ENCODE results near the gene TBX18. TPM values are rescaled to one million over a fixed set of nuclear protein-coding genes. Genes with fewer than 3 reads are reported as not detected.

Gene TBX18
- total RNA-seq, 1 experiment from 2014 or later, result 0.15 TPM

DNA sequence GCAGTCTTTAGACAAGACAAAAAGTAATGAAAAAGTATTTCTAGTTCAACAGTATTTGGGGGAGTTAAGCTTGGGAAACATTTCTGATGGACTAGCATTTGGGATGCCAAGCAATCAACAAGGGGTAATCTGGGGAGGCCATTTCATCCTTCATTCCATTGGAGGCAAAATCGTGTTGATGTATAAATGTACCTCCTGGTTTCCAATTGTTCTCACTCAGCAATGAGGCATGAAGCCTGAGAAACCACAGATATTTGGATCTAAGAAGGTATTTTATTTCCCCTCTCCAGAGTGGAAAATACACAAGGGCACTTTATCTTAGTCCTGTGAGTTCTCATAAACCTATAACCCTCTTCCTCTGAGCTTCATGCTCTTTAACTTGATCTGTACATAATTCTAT, 68.2 kb downstream of the TBX18 start (continued):
- TF ChIP-seq AFF4 (CRISPR knock-in tag; IDR thresholded peaks at IDR 0.05; ENCODE audit: borderline replicate concordance), result no peak
- TF ChIP-seq HMGXB4 (CRISPR knock-in tag; IDR thresholded peaks at IDR 0.05), result no peak
- TF ChIP-seq NFE2L1 (CRISPR knock-in tag; IDR thresholded peaks at IDR 0.05), result no peak
- no peak for TF ChIP-seq ZNF121 (CRISPR knock-in tag; IDR thresholded peaks at IDR 0.05)

GRCh38 chr6:84691978-84692623, 72.3 kb downstream of the TBX18 start:
- Mint-ChIP-seq H3K27ac (no peak overlapping the region), H3K36me3 (no peaks in the 10 kb centered on the region), H3K4me1 (peaks cover 6% of the 10 kb centered on the region; the same call in 1 of the 2 replicates), H3K4me3 (no peak overlapping the region), H3K27me3 (ENCODE audit: low read depth) (no peaks in the 10 kb centered on the region), H3K9me3 (no peaks in the 10 kb centered on the region)
- ChIA-PET POLR2A (no interaction called here), CTCF (no interaction called here)
- 0 out of 2 replicates have a peak, but pooled peaks have one; percentile 27 for TF ChIP-seq ZNF423 (CRISPR knock-in tag; IDR thresholded peaks at IDR 0.05)
- TF ChIP-seq SMAD3 (CRISPR knock-in tag; IDR thresholded peaks at IDR 0.05; ENCODE audit: borderline replicate concordance), result no peak
- ATAC-seq (peak; percentile 67), DNase-seq (ENCODE audit: low spot score) (no peak)

GRCh38 chr6:84688141-84688873, 76.1 kb downstream of the TBX18 start:
- H3K36me3 Mint-ChIP-seq, result no peaks in the 10 kb centered on the region
- H3K27me3 Mint-ChIP-seq (ENCODE audit: low read depth), result no peaks in the 10 kb centered on the region
- POLR2A ChIA-PET, result no interaction called here
- H3K9me3 Mint-ChIP-seq, result no peaks in the 10 kb centered on the region
- peaks cover 6% of the 10 kb centered on the region; the same call in 1 of the 2 replicates for H3K4me1 Mint-ChIP-seq
- ATAC-seq (no peak), DNase-seq (ENCODE audit: low spot score) (no peak)
- TF ChIP-seq TP53 (CRISPR knock-in tag; IDR thresholded peaks at IDR 0.05) (no peak), ATF1 (CRISPR knock-in tag; IDR thresholded peaks at IDR 0.05) (no peak), E2F1 (CRISPR knock-in tag; IDR thresholded peaks at IDR 0.05) (no peak), RORB (CRISPR knock-in tag; IDR thresholded peaks at IDR 0.05) (no peak), SMAD3 (CRISPR knock-in tag; IDR thresholded peaks at IDR 0.05; ENCODE audit: borderline replicate concordance) (no peak), NR2C2 (CRISPR knock-in tag; IDR thresholded peaks at IDR 0.05) (no peak), FOXK1 (CRISPR knock-in tag; IDR thresholded peaks at IDR 0.05) (no peak), ZNF512 (CRISPR knock-in tag; IDR thresholded peaks at IDR 0.05; ENCODE audit: borderline replicate concordance) (no peak)
- TF ChIP-seq, protein P1, sequence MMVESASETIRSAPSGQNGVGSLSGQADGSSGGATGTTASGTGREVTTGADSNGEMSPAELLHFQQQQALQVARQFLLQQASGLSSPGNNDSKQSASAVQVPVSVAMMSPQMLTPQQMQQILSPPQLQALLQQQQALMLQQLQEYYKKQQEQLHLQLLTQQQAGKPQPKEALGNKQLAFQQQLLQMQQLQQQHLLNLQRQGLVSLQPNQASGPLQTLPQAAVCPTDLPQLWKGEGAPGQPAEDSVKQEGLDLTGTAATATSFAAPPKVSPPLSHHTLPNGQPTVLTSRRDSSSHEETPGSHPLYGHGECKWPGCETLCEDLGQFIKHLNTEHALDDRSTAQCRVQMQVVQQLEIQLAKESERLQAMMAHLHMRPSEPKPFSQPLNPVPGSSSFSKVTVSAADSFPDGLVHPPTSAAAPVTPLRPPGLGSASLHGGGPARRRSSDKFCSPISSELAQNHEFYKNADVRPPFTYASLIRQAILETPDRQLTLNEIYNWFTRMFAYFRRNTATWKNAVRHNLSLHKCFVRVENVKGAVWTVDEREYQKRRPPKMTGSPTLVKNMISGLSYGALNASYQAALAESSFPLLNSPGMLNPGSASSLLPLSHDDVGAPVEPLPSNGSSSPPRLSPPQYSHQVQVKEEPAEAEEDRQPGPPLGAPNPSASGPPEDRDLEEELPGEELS (CRISPR knock-in tag; IDR thresholded peaks at IDR 0.05), result no peak
- H3K4me3 Mint-ChIP-seq, result no peak overlapping the region
- H3K27ac Mint-ChIP-seq, result no peak overlapping the region
- CTCF ChIA-PET, result interaction anchor here (1.3 to 2.0 kb wide), 2 partner anchors 40 to 266 kb away, joined by 3 to 7 read pairs; no protein-coding TSS in a partner anchor

Data from WTC11 (cell line).